Glomerular visceral epithelial cell (primary cell): ENCODE results near the gene DQX1.

Source experiments
- DNase-seq: peaks from one replicate; pipeline ENCODE4 v3.0.0-alpha.2; 2016; ENCODE audit errors: extremely low spot score

DQX1 gene

GRCh38 chr2:74553892-74554819, 28.1 kb upstream of the DQX1 start, which contains the start of the genes DOK1 and LOXL3:
Gene DOK1, plus strand, starts transcription at chr2:74554720. Its CDS starts 35 bp downstream, at chr2:74554755.
Gene LOXL3, minus strand, starts transcription at chr2:74553942. Its CDS starts 1,308 bp downstream, at chr2:74552634.
- DNase-seq = peak; percentile 89

GRCh38 chr2:74552914-74553811, 27.1 kb upstream of the DQX1 start:
- no peak for DNase-seq

GRCh38 chr2:74551942-74552913, 26.2 kb upstream of the DQX1 start:
- DNase-seq = no peak

DNA sequence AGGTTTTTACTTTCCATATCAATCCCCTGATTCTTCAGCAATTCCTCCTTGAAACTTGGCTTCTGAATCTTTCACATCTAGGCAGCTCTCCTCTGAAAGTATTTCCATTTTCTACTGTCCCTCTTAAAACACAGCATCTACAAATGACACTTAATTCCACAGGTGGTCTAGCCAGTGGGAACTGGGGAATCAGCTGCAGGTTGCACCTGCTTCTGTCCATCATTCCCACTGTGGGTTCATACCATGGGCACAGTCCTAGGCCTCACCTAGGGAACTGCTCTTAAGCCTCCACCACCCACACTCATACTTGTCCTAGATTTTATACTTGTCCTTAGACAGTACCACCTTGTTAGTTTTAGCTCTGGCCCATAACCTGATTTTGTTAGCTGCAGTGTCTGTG, 25.5 kb upstream of the DQX1 start:
- DNase-seq = no peak

DNA sequence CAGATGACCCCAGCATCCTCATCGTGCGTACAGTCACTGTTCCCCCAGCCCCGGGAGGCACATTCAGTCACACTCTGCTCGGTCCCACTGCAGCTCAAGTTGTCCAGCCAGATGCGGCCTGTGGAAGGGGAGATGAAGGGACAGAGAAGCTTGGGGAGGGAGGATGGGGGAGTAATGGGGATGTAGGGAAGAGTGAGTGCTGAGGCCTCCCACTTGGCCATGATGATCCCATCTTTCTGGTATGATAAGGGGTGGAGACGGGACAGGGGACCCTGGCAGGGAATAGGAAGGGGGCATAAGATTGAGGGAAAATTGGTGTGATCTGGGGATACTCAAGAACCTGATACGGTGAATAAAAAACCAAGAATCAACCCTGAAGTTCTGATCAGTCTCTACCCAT, 24.2 kb upstream of the DQX1 start:
- no peak for DNase-seq

- peak; percentile 64 for DNase-seq
These were observed 23.1 kb upstream of the DQX1 start for GRCh38 chr2:74548900-74549826.

- DNase-seq = no peak
These were observed 22.4 kb upstream of the DQX1 start for GRCh38 chr2:74548285-74548899.

DNA sequence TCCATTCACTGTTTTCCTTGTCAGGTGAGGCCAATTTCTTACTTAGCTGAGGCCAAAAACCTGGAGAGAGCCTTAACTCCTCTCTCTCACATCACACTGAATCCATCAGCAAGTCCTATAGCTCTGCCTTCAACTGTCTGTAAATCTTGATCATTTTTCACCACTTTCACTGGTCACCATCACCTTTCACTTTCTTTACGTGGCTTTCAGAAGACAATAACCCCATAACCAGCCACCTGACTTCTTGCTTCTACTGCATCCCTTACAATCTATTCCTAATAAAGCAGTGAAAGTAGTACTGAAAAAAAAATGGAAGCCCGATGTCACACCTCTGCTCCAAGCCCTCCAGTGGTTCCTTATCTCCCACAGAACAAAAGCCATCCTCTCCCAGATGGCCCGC, 20.0 kb upstream of the DQX1 start:
- no peak for DNase-seq

DNA sequence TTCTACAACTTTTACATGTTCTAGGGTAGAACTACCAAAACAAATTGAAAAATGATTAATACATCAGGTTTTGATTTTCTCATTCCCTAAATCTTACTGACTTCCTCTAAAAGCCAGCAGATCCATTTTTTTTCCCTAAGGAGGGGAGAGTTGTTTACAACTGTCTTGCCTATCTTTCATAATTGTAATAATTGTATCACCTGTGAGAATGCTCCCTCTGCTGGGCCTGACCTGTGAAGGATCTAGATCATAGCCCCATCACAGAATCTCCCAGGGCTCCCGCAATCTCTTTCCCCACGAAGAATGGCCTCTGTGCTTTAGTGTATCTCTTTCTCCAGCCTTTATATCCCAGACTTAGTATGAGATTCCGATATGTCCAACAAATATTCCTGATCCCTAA, 18.6 kb upstream of the DQX1 start:
- no peak for DNase-seq

- DNase-seq = no peak
These were observed 16.9 kb upstream of the DQX1 start for GRCh38 chr2:74542978-74543377.

GRCh38 chr2:74540291-74540690, 14.3 kb upstream of the DQX1 start:
- no peak for DNase-seq

GRCh38 chr2:74538881-74539339, 12.9 kb upstream of the DQX1 start:
- DNase-seq = no peak

DNA sequence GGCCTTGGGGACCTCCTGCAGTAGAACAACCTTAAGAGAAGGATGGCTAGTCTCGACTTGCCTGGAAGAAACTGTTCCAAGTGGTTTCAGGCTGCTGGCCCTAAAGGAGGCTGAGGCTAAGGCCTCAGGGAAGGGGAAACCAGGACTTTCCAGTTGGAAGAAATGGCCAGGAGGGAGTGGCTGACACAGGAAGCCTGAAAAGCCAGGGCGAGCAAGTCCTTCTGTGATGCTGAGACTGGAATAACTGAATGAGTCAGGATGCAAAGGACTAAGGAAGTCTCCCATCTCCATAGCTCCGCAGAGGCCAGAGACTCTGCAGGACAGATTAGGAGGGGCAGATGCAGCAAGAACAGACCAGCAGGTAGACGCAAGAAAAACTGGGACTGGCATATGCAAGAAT, 11.1 kb upstream of the DQX1 start:
- no peak for DNase-seq

DNA sequence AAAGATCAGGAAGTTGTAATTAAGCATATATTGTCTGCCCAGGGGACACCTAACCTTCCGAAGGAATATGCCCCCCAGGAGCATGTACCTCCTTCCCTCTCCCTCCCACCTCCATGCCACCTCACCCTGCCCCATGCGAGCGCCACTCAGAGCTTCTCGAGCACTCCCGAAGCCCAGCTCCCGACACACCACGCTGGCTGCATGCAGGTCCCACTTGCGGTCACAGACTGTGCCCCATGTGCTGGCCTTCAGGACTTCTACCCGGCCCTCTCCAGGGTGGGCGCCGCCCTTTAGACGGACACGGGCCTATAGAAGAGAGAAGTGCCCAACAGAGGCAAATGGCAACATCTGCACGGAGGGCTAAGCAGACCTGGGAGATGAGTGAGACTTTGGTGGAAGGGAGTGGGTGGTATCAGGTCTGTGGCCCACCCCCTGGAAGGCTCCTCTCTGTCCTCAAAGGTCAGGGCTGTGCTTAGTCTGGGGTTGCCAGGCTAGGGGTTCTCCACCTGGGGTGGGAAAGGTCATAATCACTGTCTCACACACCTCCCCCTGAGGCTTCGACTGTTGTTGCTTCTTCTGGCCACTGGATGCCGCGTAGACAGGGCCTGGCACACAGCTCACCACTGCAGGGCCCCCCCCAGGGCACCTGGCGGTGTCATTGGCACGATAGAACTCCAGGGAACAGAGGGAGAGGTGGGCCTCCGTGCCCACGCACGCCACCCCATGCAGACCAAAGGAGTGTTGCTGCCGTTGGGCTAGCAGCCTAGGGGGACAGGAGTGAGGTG, 10.3 kb upstream of the DQX1 start:
- DNase-seq = no peak

- no peak for DNase-seq
These were observed 9.5 kb upstream of the DQX1 start for GRCh38 chr2:74535440-74535965.

DNA sequence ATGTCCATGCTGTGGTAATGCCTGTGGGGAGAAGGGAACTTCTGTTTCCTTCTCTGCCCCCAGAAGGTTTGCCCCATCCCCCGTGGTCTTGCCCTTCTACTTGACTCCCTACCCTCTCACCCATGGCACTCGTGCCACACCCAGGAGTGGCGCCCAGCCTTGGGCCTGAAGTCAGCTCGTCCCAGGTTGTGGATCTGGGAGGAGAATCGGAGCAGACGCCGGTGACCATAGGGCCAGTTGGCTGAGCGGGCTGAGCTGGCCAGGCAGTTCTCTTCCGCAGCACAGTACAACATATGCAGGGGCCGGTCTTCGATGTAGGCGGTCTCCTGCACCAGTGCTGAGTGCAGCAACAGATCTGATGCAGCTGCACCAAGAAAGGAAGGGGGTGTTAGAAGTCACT, 8.4 kb upstream of the DQX1 start:
- no peak for DNase-seq

GRCh38 chr2:74533464-74533863, 7.4 kb upstream of the DQX1 start:
- DNase-seq = no peak

- DNase-seq = no peak
These were observed 6.2 kb upstream of the DQX1 start for GRCh38 chr2:74532222-74532621.

- no peak for DNase-seq
These were observed 5.6 kb upstream of the DQX1 start for GRCh38 chr2:74531666-74532065.
